K562 (cell line): ENCODE results near the gene KLHL22. TPM values are rescaled to one million over a fixed set of nuclear protein-coding genes. Genes with fewer than 3 reads are reported as not detected.
A peak's percentile ranks its signal among the peaks of the same experiment; 100 is the strongest.

Experiments used
- CCNT2 ChIP-seq: IDR thresholded peaks from 2 replicates; pipeline ENCODE4 v1.6.1; 2011; ENCODE audit warnings: borderline replicate concordance, low read depth, mild to moderate bottlenecking, moderate library complexity, mixed read lengths, low read length; ENCODE audit not compliant: insufficient read length; ENCODE audit errors: extremely low read depth
- CEBPB ChIP-seq: fragments of 450-650 bp; IDR thresholded peaks from 2 replicates; pipeline ENCODE4 v1.6.1; 2016; ENCODE audit warnings: missing genetic modification characterization, missing compliant biosample characterization
- CHD7 ChIP-seq: fragments of 200-600 bp; sonication (generic); IDR thresholded peaks from one replicate; pipeline ENCODE4 v1.6.1; 2012; ENCODE audit warnings: mild to moderate bottlenecking, low read depth, low read length, inconsistent platforms
- FOXP1 ChIP-seq: sonication (generic); formaldehyde crosslinking; IDR thresholded peaks from 2 replicates; pipeline ENCODE4 v1.8.0; 2022; ENCODE audit warnings: mild to moderate bottlenecking, missing genetic modification reagents
- GABPB2 ChIP-seq: fragments of 250-450 bp; sonication (Bioruptor Pico); conservative IDR thresholded peaks from 2 replicates; pipeline ENCODE4 v1.5.1; 2021; ENCODE audit warnings: mild to moderate bottlenecking
- HDAC1 ChIP-seq, 2 experiments: fragments of 450-650 bp; IDR thresholded peaks; 2 replicates each; pipeline ENCODE4 v1.6.1; 2016 to 2017; ENCODE audit warnings: inconsistent platforms in 1 of 2, mild to moderate bottlenecking in 1 of 2, moderate library complexity in 1 of 2
- HEY1 ChIP-seq: fragments of 250-450 bp; sonication (Bioruptor Pico); IDR thresholded peaks from 2 replicates; pipeline ENCODE4 v1.5.0; 2020; ENCODE audit warnings: mild to moderate bottlenecking, moderate library complexity, borderline replicate concordance
- MXI1 ChIP-seq: IDR thresholded peaks from 2 replicates; pipeline ENCODE4 v1.6.1; 2011; ENCODE audit warnings: low read depth, mild to moderate bottlenecking, improper control_type of control experiment, low read length
- POLR3G ChIP-seq: IDR thresholded peaks from 2 replicates; pipeline ENCODE4 v1.6.1; 2011; ENCODE audit not compliant: insufficient read length, insufficient replicate concordance; ENCODE audit errors: extremely low read depth
- TARDBP ChIP-seq: fragments of 450-650 bp; IDR thresholded peaks from 2 replicates; pipeline ENCODE4 v1.6.1; 2016
- TEAD1 ChIP-seq, 2 experiments: fragments of 450-650 bp in 1 of 2; sonication (generic) in 1 of 2; formaldehyde crosslinking; IDR thresholded peaks; 2 replicates each; pipeline versions ENCODE4 v1.4.0 to v1.8.0; 2020 to 2022; ENCODE audit warnings: mild to moderate bottlenecking in 2 of 2, missing genetic modification reagents in 1 of 2
- ZBTB12 ChIP-seq: fragments of 250-450 bp; sonication (Bioruptor Pico); IDR thresholded peaks from 2 replicates; pipeline ENCODE4 v1.4.0; 2020
- ZBTB7A ChIP-seq: IDR thresholded peaks from 2 replicates; pipeline ENCODE4 v1.6.1; 2011; ENCODE audit warnings: low read depth, mild to moderate bottlenecking, low read length, moderate library complexity, borderline replicate concordance; ENCODE audit not compliant: control insufficient read depth
- ZNF197 ChIP-seq: fragments of 200-800 bp; sonication (Bioruptor generic); IDR thresholded peaks from 2 replicates; pipeline ENCODE4 v1.6.1; 2016; ENCODE audit warnings: low read depth, missing genetic modification characterization, missing compliant biosample characterization
- ZNF316 ChIP-seq: fragments of 450-650 bp; IDR thresholded peaks from 2 replicates; pipeline ENCODE4 v1.6.1; 2016
- ZNF324 ChIP-seq: fragments of 250-450 bp; sonication (Bioruptor Pico); IDR thresholded peaks from 2 replicates; pipeline ENCODE4 v1.4.0; 2020; ENCODE audit warnings: mild to moderate bottlenecking
- polyA plus RNA-seq, 8 experiments: library from polyadenylated mRNA; depleted of rRNA in 4 of 8; stranded (reverse) in 5 of 8; unstranded in 3 of 8; fragments of >200 nt; fragmentation: Nextera tagmentation in 2 of 8; fragmentation: Illumina TruSeq in 1 of 8; extraction: Ambion mirVana in 2 of 8; extraction: Trizol in 1 of 8; gene quantifications; 2 replicates each; pipeline versions ENCODE4 v1.2.1 to v1.2.3, GENCODE V29; 2011 to 2014; ENCODE audit warnings: inconsistent platforms in 1 of 8, missing spikeins in 1 of 8
- total RNA-seq, 7 experiments: library from RNA; depleted of rRNA in 6 of 7; stranded (reverse); fragments of >200 nt in 6 of 7; fragmentation: Illumina TruSeq in 2 of 7; extraction: Trizol in 2 of 7; gene quantifications; 2 replicates each; pipeline versions ENCODE4 v1.2.1 to v1.2.3, GENCODE V29; 2011 to 2021; ENCODE audit warnings: low replicate concordance in 1 of 7

KLHL22 gene
- total and polyA plus RNA-seq, 9 of the 15 experiments (the other 6 are each of a cell fraction or from before 2014, with no cell fraction given): 1.3 to 25.6 (median 15.2) TPM

DNA sequence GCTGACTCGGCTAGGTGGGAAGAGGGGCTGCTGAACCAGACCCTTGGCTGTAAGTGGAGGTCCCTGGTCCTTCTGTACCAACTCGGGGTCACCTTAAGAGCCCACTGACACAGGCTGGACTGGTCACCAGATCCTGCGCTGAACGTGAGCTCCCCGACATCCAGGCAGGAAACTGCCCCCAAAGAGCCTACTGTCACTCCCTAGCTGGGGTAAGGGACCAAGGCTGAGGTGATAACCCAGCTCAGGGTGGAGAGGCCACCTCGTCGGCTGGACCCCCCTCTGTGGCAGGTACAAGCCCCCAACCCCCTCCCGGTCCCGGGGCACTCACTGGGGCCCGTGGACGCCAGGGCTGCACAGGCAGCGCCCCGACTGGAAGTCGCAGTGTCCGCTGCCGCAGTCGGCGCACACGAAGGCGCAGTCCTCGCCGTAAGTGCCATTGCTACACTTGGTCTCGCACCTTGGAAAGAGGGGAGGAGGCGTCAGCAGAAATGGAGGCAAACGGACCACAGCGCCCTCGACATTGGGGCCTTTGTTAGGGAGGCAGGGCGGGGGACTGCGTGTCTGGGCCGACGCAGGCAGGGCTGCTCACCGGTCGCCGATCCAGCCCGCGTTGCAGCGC lies 65.4 kb downstream of the KLHL22 start (continued):
- TF ChIP-seq CHD7 (peak; percentile 30), MXI1 (no peak), FOXP1 (CRISPR knock-in tag) (peak; percentile 76; the same call in 1 of the 2 replicates), ZBTB12 (CRISPR knock-in tag) (no peak), CEBPB (no peak; the same call in none of the 2 replicates), ZNF324 (CRISPR knock-in tag) (no peak), POLR3G (no peak), CCNT2 (no peak), HDAC1 (IDR thresholded peaks at IDR 0.05) (no peak; a peak in 1 of 4 replicates), TEAD1 (CRISPR knock-in tag; IDR thresholded peaks at IDR 0.05) (0 out of 4 replicates have a peak, but pooled peaks of 1 of the 2 experiments have one; percentile 78), TARDBP (no peak), ZNF197 (CRISPR knock-in tag) (no peak), ZBTB7A (peak; percentile 76; the same call in 1 of the 2 replicates), ZNF316 (no peak), HEY1 (no peak), GABPB2 (CRISPR knock-in tag) (0 out of 2 replicates have a peak, but pooled peaks have one; percentile 62)
